ENCODE data around the gene GYPE.
"Not testable (repeated sequence)": the region's sequence is repeated elsewhere in the genome, so short reads cannot be mapped to it uniquely, and the experiment has no call there.

DNA sequence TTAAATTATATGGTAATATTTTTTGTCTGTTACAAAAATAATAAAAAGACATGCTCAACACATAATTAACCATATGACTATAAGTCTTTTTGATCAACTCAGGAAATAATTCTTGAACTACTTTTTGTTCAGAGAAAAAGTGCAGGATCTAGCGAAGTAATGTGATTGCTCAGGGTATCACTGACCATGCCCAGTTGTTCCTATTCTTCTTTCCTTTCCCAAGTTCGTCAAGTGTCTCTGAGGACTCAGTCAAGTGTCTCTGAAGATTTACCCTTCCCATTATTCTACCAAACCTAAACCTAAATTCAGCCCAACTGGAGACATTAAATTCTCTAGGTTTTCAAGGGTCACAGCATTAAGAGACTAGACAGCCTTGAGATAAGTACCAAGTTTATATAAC is 5.5 kb upstream of the GYPE start:
- TF ChIP-seq, protein P1, sequence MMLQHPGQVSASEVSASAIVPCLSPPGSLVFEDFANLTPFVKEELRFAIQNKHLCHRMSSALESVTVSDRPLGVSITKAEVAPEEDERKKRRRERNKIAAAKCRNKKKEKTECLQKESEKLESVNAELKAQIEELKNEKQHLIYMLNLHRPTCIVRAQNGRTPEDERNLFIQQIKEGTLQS (IDR thresholded peaks at IDR 0.05) = not testable (repeated sequence)
- TF ChIP-seq, protein P2, sequence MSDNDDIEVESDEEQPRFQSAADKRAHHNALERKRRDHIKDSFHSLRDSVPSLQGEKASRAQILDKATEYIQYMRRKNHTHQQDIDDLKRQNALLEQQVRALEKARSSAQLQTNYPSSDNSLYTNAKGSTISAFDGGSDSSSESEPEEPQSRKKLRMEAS (IDR thresholded peaks at IDR 0.05) = not testable (repeated sequence)
- not testable (repeated sequence) for TF ChIP-seq JUND (IDR thresholded peaks at IDR 0.05); EGR1 (IDR thresholded peaks at IDR 0.05; ENCODE audit: low read depth in 2 of 2); TAF1 (conservative IDR thresholded peaks at IDR 0.05); RAD21 (IDR thresholded peaks at IDR 0.05); NR2F2 (IDR thresholded peaks at IDR 0.05)
- TF ChIP-seq, protein P3, sequence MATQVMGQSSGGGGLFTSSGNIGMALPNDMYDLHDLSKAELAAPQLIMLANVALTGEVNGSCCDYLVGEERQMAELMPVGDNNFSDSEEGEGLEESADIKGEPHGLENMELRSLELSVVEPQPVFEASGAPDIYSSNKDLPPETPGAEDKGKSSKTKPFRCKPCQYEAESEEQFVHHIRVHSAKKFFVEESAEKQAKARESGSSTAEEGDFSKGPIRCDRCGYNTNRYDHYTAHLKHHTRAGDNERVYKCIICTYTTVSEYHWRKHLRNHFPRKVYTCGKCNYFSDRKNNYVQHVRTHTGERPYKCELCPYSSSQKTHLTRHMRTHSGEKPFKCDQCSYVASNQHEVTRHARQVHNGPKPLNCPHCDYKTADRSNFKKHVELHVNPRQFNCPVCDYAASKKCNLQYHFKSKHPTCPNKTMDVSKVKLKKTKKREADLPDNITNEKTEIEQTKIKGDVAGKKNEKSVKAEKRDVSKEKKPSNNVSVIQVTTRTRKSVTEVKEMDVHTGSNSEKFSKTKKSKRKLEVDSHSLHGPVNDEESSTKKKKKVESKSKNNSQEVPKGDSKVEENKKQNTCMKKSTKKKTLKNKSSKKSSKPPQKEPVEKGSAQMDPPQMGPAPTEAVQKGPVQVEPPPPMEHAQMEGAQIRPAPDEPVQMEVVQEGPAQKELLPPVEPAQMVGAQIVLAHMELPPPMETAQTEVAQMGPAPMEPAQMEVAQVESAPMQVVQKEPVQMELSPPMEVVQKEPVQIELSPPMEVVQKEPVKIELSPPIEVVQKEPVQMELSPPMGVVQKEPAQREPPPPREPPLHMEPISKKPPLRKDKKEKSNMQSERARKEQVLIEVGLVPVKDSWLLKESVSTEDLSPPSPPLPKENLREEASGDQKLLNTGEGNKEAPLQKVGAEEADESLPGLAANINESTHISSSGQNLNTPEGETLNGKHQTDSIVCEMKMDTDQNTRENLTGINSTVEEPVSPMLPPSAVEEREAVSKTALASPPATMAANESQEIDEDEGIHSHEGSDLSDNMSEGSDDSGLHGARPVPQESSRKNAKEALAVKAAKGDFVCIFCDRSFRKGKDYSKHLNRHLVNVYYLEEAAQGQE (IDR thresholded peaks at IDR 0.05) = not testable (repeated sequence)
- TF ChIP-seq, protein P4, sequence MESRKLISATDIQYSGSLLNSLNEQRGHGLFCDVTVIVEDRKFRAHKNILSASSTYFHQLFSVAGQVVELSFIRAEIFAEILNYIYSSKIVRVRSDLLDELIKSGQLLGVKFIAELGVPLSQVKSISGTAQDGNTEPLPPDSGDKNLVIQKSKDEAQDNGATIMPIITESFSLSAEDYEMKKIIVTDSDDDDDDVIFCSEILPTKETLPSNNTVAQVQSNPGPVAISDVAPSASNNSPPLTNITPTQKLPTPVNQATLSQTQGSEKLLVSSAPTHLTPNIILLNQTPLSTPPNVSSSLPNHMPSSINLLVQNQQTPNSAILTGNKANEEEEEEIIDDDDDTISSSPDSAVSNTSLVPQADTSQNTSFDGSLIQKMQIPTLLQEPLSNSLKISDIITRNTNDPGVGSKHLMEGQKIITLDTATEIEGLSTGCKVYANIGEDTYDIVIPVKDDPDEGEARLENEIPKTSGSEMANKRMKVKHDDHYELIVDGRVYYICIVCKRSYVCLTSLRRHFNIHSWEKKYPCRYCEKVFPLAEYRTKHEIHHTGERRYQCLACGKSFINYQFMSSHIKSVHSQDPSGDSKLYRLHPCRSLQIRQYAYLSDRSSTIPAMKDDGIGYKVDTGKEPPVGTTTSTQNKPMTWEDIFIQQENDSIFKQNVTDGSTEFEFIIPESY (IDR thresholded peaks at IDR 0.05) = not testable (repeated sequence)
- TF ChIP-seq, protein P5, sequence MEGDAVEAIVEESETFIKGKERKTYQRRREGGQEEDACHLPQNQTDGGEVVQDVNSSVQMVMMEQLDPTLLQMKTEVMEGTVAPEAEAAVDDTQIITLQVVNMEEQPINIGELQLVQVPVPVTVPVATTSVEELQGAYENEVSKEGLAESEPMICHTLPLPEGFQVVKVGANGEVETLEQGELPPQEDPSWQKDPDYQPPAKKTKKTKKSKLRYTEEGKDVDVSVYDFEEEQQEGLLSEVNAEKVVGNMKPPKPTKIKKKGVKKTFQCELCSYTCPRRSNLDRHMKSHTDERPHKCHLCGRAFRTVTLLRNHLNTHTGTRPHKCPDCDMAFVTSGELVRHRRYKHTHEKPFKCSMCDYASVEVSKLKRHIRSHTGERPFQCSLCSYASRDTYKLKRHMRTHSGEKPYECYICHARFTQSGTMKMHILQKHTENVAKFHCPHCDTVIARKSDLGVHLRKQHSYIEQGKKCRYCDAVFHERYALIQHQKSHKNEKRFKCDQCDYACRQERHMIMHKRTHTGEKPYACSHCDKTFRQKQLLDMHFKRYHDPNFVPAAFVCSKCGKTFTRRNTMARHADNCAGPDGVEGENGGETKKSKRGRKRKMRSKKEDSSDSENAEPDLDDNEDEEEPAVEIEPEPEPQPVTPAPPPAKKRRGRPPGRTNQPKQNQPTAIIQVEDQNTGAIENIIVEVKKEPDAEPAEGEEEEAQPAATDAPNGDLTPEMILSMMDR (IDR thresholded peaks at IDR 0.05; ENCODE audit: low read depth, low read length, missing input control) = not testable (repeated sequence)
